Measurements from ENCODE around the gene RAB1A. TPM values are rescaled to one million over a fixed set of nuclear protein-coding genes. Genes with fewer than 3 reads are reported as not detected.

The RAB1A gene
- total and polyA plus RNA-seq, 9 of the 15 experiments (the other 6 are each of a cell fraction or from before 2014, with no cell fraction given) = 43.8 to 163 (median 67.7) TPM

DNA sequence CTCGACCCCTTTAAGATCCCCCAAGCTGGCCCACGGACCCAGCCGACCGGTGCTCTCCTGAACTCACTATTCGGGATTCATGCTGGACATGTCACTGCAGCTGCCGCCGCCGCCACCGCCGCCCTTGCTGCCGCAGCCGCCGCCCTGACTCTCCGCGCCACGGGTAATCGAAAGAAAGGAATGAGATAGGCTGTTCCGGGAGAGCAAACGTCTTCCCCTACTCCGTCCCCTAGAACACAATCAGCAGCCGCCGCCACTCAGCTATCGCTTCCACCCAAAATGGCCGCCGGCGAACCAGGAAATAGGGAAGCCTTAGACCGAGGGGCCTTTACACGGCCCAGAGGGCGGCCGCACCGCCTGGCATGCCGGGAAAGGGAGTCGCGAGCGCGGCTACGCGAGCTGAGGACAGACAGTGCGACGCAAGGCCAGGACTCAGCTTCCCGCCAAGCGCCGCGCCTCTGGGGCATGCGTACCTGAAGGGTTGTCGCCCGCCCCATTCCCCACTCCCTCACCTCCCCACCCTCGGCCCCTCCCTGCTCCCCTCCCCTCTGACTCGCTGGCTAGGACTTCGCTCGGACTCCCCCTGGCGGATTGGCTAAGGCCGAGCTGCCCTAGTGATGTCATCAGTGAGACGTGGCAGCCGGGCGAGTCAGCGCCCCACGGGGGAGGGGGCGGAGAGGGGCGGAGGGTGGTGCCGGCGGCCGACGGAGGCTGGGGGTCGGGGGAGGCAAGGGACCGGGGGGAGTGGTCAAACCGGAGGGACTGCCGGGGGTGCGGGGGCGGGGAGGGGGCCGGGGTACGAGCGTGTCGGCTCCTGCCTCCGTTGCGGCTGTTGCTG is at the start of gene RAB1A (continued):
- TF ChIP-seq MCM7 (IDR thresholded peaks at IDR 0.05) = no peak
- TF ChIP-seq, protein P1, sequence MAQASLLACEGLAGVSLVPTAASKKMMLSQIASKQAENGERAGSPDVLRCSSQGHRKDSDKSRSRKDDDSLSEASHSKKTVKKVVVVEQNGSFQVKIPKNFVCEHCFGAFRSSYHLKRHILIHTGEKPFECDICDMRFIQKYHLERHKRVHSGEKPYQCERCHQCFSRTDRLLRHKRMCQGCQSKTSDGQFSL (CRISPR knock-in tag; IDR thresholded peaks at IDR 0.05) = no peak; the same call in 1 of the 2 replicates
- TF ChIP-seq, protein P1 (tag; IDR thresholded peaks at IDR 0.05) = peak in 1 of 2 experiments; percentile 50; a peak in 1 of 4 replicates
- TF ChIP-seq KDM2B (CRISPR knock-in tag; IDR thresholded peaks at IDR 0.05) = no peak
- no peak for TF ChIP-seq WHSC1 (IDR thresholded peaks at IDR 0.05; ENCODE audit: low read length)
- TF ChIP-seq, protein P2, sequence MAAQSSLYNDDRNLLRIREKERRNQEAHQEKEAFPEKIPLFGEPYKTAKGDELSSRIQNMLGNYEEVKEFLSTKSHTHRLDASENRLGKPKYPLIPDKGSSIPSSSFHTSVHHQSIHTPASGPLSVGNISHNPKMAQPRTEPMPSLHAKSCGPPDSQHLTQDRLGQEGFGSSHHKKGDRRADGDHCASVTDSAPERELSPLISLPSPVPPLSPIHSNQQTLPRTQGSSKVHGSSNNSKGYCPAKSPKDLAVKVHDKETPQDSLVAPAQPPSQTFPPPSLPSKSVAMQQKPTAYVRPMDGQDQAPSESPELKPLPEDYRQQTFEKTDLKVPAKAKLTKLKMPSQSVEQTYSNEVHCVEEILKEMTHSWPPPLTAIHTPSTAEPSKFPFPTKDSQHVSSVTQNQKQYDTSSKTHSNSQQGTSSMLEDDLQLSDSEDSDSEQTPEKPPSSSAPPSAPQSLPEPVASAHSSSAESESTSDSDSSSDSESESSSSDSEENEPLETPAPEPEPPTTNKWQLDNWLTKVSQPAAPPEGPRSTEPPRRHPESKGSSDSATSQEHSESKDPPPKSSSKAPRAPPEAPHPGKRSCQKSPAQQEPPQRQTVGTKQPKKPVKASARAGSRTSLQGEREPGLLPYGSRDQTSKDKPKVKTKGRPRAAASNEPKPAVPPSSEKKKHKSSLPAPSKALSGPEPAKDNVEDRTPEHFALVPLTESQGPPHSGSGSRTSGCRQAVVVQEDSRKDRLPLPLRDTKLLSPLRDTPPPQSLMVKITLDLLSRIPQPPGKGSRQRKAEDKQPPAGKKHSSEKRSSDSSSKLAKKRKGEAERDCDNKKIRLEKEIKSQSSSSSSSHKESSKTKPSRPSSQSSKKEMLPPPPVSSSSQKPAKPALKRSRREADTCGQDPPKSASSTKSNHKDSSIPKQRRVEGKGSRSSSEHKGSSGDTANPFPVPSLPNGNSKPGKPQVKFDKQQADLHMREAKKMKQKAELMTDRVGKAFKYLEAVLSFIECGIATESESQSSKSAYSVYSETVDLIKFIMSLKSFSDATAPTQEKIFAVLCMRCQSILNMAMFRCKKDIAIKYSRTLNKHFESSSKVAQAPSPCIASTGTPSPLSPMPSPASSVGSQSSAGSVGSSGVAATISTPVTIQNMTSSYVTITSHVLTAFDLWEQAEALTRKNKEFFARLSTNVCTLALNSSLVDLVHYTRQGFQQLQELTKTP (IDR thresholded peaks at IDR 0.05; ENCODE audit: low read depth in 1 of 2, partially characterized antibody in 2 of 2) = peak; percentile 4 to 97
- no peak for TF ChIP-seq ZNF277 (CRISPR knock-in tag; IDR thresholded peaks at IDR 0.05; ENCODE audit: borderline replicate concordance)
- TF ChIP-seq HNRNPL (IDR thresholded peaks at IDR 0.05; ENCODE audit: low read depth, low read length) = no peak
- peak; percentile 86 for TF ChIP-seq GABPB1 (CRISPR knock-in tag; IDR thresholded peaks at IDR 0.05)
- no peak for TF ChIP-seq RFX5 (IDR thresholded peaks at IDR 0.05; ENCODE audit: low read depth, low read length)
- no peak for TF ChIP-seq PTBP1 (IDR thresholded peaks at IDR 0.05; ENCODE audit: low read depth, low read length)
- no peak for TF ChIP-seq ZFPM2 (CRISPR knock-in tag; IDR thresholded peaks at IDR 0.05)
- TF ChIP-seq PRMT5 (CRISPR knock-in tag; IDR thresholded peaks at IDR 0.05) = no peak
- 0 out of 4 replicates have a peak, but pooled peaks of 1 of the 2 experiments have one; percentile 59 for TF ChIP-seq FOXA3 (CRISPR knock-in tag; conservative IDR thresholded peaks at IDR 0.05 in 1 of 2, IDR thresholded peaks at IDR 0.05 in 1 of 2)
- no peak for TF ChIP-seq ZNF212 (CRISPR knock-in tag; IDR thresholded peaks at IDR 0.05)
- peak; percentile 70; the same call in 1 of the 2 replicates for TF ChIP-seq MBD2 (IDR thresholded peaks at IDR 0.05; ENCODE audit: borderline replicate concordance, low read depth)
- TF ChIP-seq MEF2A (IDR thresholded peaks at IDR 0.05; ENCODE audit: control insufficient read depth, low read depth, low read length) = no peak

Measured in K562 (cell line).